CD14-positive monocyte (primary cell): ENCODE measurements around the gene NAPG. TPM values are rescaled to one million over a fixed set of nuclear protein-coding genes. Genes with fewer than 3 reads are reported as not detected.
A peak's percentile ranks its signal among the peaks of the same experiment; 100 is the strongest.

Experiments used
- DNase-seq, 3 donors: peaks; one replicate each; pipeline ENCODE4 v3.0.0-alpha.2; 2011 to 2022
- H2AFZ ChIP-seq: 2 replicates; pipeline ENCODE4 v1.6.0; 2012; ENCODE audit warnings: mild to moderate bottlenecking, low read depth, low read length, inconsistent platforms; ENCODE audit not compliant: insufficient read depth, poor library complexity, severe bottlenecking
- H3K27ac ChIP-seq, 2 donors: 1 replicate in 1 of 2; 2 replicates in 1 of 2; pipeline ENCODE4 v1.5.1; 2012 to 2013; ENCODE audit warnings: low read length in 2 of 2, control low read depth in 1 of 2, inconsistent platforms in 1 of 2, low read depth in 1 of 2, mild to moderate bottlenecking in 1 of 2
- H3K27me3 ChIP-seq, 2 donors: one replicate each; pipeline versions ENCODE4 v1.6.0 to v1.6.1; 2011 to 2013; ENCODE audit warnings: low read length in 2 of 2; ENCODE audit not compliant: control insufficient read depth in 2 of 2, insufficient read depth in 2 of 2
- H3K36me3 ChIP-seq, 2 donors: replicated peaks in 1 of 2; 1 replicate in 1 of 2; 2 replicates in 1 of 2; pipeline versions ENCODE4 v1.5.1 to v1.6.1; 2012 to 2013; ENCODE audit warnings: low read length in 2 of 2, control low read depth in 1 of 2, inconsistent platforms in 1 of 2, mild to moderate bottlenecking in 1 of 2; ENCODE audit not compliant: insufficient read depth in 2 of 2, control insufficient read depth in 1 of 2
- H3K4me1 ChIP-seq, 2 donors: 1 replicate in 1 of 2; 2 replicates in 1 of 2; pipeline versions ENCODE4 v1.5.1 to v1.6.1; 2012 to 2013; ENCODE audit warnings: low read length in 2 of 2, control low read depth in 1 of 2, inconsistent platforms in 1 of 2, mild to moderate bottlenecking in 1 of 2, moderate library complexity in 1 of 2; ENCODE audit not compliant: insufficient read depth in 2 of 2, control insufficient read depth in 1 of 2
- H3K4me2 ChIP-seq: replicated peaks from 2 replicates; pipeline ENCODE3; 2012; ENCODE audit warnings: low read length, moderate library complexity, mild to moderate bottlenecking; ENCODE audit not compliant: poor library complexity, severe bottlenecking; ENCODE audit errors: extremely low read depth
- H3K4me3 ChIP-seq, 3 experiments: fragments of 200-600 bp in 1 of 3; sonication (generic) in 1 of 3; replicated peaks in 1 of 3; 1 replicate in 2 of 3; 2 replicates in 1 of 3; pipeline ENCODE4 v1.5.1; 2011 to 2013; ENCODE audit warnings: low read length in 3 of 3, mild to moderate bottlenecking in 3 of 3, control low read depth in 2 of 3, low read depth in 2 of 3, inconsistent platforms in 1 of 3, moderate library complexity in 1 of 3
- H3K79me2 ChIP-seq: 2 replicates; pipeline ENCODE4 v1.6.0; 2012; ENCODE audit warnings: mild to moderate bottlenecking, control low read depth, inconsistent platforms, low read length, moderate library complexity; ENCODE audit not compliant: insufficient read depth
- H3K9ac ChIP-seq: 2 replicates; pipeline ENCODE4 v1.6.0; 2017; ENCODE audit warnings: low read length, mild to moderate bottlenecking; ENCODE audit not compliant: insufficient read depth, poor library complexity, severe bottlenecking
- H3K9me3 ChIP-seq, 2 donors: replicated peaks in 1 of 2; 1 replicate in 1 of 2; 2 replicates in 1 of 2; pipeline versions ENCODE4 v1.5.1 to v1.6.1; 2012 to 2013; ENCODE audit warnings: low read length in 2 of 2, control low read depth in 1 of 2; ENCODE audit not compliant: control insufficient read depth in 1 of 2, insufficient read depth in 1 of 2
- H4K20me1 ChIP-seq: 2 replicates; pipeline ENCODE4 v1.6.0; 2012; ENCODE audit warnings: mild to moderate bottlenecking, low read length, control low read depth, moderate library complexity; ENCODE audit not compliant: insufficient read depth
- H3K27ac Mint-ChIP-seq, 7 donors: one replicate each; pipeline ENCODE4 v1.8.0; 2020; ENCODE audit warnings: mild to moderate bottlenecking in 7 of 7, mixed read lengths in 7 of 7, moderate library complexity in 6 of 7, inconsistent platforms in 2 of 7
- H3K27me3 Mint-ChIP-seq, 3 donors: one replicate each; pipeline ENCODE4 v1.8.0; 2021 to 2022; ENCODE audit warnings: low read depth in 3 of 3, mild to moderate bottlenecking in 3 of 3, mixed read lengths in 3 of 3, moderate library complexity in 3 of 3, inconsistent platforms in 1 of 3
- H3K36me3 Mint-ChIP-seq, 2 donors: one replicate each; pipeline ENCODE4 v1.8.0; 2020; ENCODE audit warnings: mixed read lengths in 2 of 2, inconsistent platforms in 1 of 2, mild to moderate bottlenecking in 1 of 2
- H3K4me1 Mint-ChIP-seq: one replicate; pipeline ENCODE4 v1.8.0; 2020; ENCODE audit warnings: mild to moderate bottlenecking, mixed read lengths
- H3K4me3 Mint-ChIP-seq, 2 donors: one replicate each; pipeline ENCODE4 v1.8.0; 2020; ENCODE audit warnings: mild to moderate bottlenecking in 2 of 2, mixed read lengths in 2 of 2, moderate library complexity in 1 of 2
- H3K9me3 Mint-ChIP-seq, 7 donors: one replicate each; pipeline ENCODE4 v1.8.0; 2020 to 2022; ENCODE audit warnings: mixed read lengths in 7 of 7, mild to moderate bottlenecking in 6 of 7, moderate library complexity in 6 of 7, inconsistent platforms in 2 of 7
- CTCF ChIP-seq: fragments of 200-600 bp; IDR thresholded peaks from one replicate; pipeline ENCODE4 v1.8.0; 2022; ENCODE audit warnings: antibody characterized with exemption, mild to moderate bottlenecking
- WGBS: methylation state at CpG from one replicate; pipeline ENCODE4 v1.1.5; 2013; ENCODE audit warnings: missing lambda C conversion rate; ENCODE audit not compliant: insufficient coverage; 5-methylcytosine and 5-hydroxymethylcytosine counted together
- intact Hi-C, 2 donors: fragments of 100-400 bp; cut with micrococcal nuclease; formaldehyde crosslinking; loops; one replicate each; pipeline versions ENCODE4 v1.15.0 to v1.15.1; 2023
- polyA plus RNA-seq, 3 donors: library from polyadenylated mRNA; depleted of rRNA in 1 of 3; unstranded in 2 of 3; stranded (reverse) in 1 of 3; fragments of 300-500 nt in 2 of 3; fragments of >200 nt in 1 of 3; fragmentation: Illumina TruSeq in 2 of 3; gene quantifications; 1 replicate in 2 of 3; 2 replicates in 1 of 3; pipeline ENCODE4 v1.2.3, GENCODE V29; 2012 to 2021

NAPG gene
- polyA plus RNA-seq, 3 donors, result 14.8 to 17.5 (median 15.9) TPM

- WGBS, result 97% methylated on average over 9 of the region's 9 CpGs
- Mint-ChIP-seq H3K27ac (no peak overlapping the region), H3K4me1 (peaks cover 10% of the 10 kb centered on the region), H3K36me3 (no peaks in the 10 kb centered on the region), H3K4me3 (no peak overlapping the region), H3K9me3 (no peaks in the 10 kb centered on the region), H3K27me3 (peaks cover 0 to 9% (median 3%) of the 10 kb centered on the region in 3 donors)
- no peak for DNase-seq
- Histone ChIP-seq H3K9me3 (no peaks in the 10 kb centered on the region), H3K4me2 (no peak overlapping the region), H3K27me3 (no peaks in the 10 kb centered on the region), H3K27ac (no peak overlapping the region), H3K4me3 (no peak overlapping the region), H3K9ac (no peak overlapping the region), H3K79me2 (no peaks in the 10 kb centered on the region), H2AFZ (no peak overlapping the region), H3K4me1 (peaks cover 8 to 12% of the 10 kb centered on the region in 2 donors), H4K20me1 (no peaks in the 10 kb centered on the region), H3K36me3 (no peaks in the 10 kb centered on the region)
- no peak for TF ChIP-seq CTCF
- intact Hi-C loops, result loop anchor here (5.0 to 10.0 kb wide), 3 partner anchors 471 to 988 kb away; no protein-coding TSS in a partner anchor
These were observed 38.1 kb downstream of the NAPG start for GRCh38 chr18:10563886-10564285.

- no peaks in the 10 kb centered on the region for H4K20me1 ChIP-seq
- H3K9me3 ChIP-seq, result no peaks in the 10 kb centered on the region
- no peak for TF ChIP-seq CTCF
- no peak overlapping the region for H3K9ac ChIP-seq
- peaks cover 4 to 7% of the 10 kb centered on the region in 2 donors for H3K4me1 ChIP-seq
- Mint-ChIP-seq H3K4me1 (peaks cover 6% of the 10 kb centered on the region), H3K27ac (peak overlapping the region in 1 of 7 donors; percentile 17), H3K36me3 (no peaks in the 10 kb centered on the region), H3K9me3 (peaks cover 0 to 3% (median 0%) of the 10 kb centered on the region in 7 donors), H3K27me3 (peaks cover 0 to 9% (median 4%) of the 10 kb centered on the region in 3 donors), H3K4me3 (peak overlapping the region in 1 of 2 donors; percentile 4)
- no peak overlapping the region for H3K4me3 ChIP-seq
- no peak overlapping the region for H3K27ac ChIP-seq
- no peaks in the 10 kb centered on the region for H3K79me2 ChIP-seq
- intact Hi-C loops, result loop anchor here (5.0 to 10.0 kb wide), 3 partner anchors 470 to 987 kb away; no protein-coding TSS in a partner anchor
- H3K36me3 ChIP-seq, result no peaks in the 10 kb centered on the region
- H3K27me3 ChIP-seq, result no peaks in the 10 kb centered on the region
- H3K4me2 ChIP-seq, result no peak overlapping the region
- H2AFZ ChIP-seq, result no peak overlapping the region
- WGBS, result 97% methylated on average over 7 of the region's 10 CpGs
- DNase-seq, result no peak
These were observed 39.3 kb downstream of the NAPG start for GRCh38 chr18:10564975-10565773.
